Renal pelvis (tissue), 4 donors: ENCODE results near the gene STEEP1. TPM values are rescaled to one million over a fixed set of nuclear protein-coding genes. Genes with fewer than 3 reads are reported as not detected.
"Not testable (repeated sequence)": the region's sequence is repeated elsewhere in the genome, so short reads cannot be mapped to it uniquely, and the experiment has no call there.

ENCODE experiments used
- DNase-seq: peaks from one replicate; pipeline ENCODE4 v3.0.0-alpha.2; 2013
- polyA plus RNA-seq, 3 donors: library from polyadenylated mRNA; unstranded; fragments of 120-200 nt; gene quantifications; one replicate each; pipeline ENCODE4 v1.2.1, GENCODE V29; 2013; ENCODE audit not compliant: insufficient read length in 3 of 3

The STEEP1 gene
- polyA plus RNA-seq, 3 donors, result 27.5 to 33.7 (median 32.7) TPM

GRCh38 chrX:119541188-119541587 lies 24.0 kb downstream of the STEEP1 start:
- no peak for DNase-seq

GRCh38 chrX:119539872-119540271 lies 25.3 kb downstream of the STEEP1 start:
- DNase-seq, result no peak

- DNase-seq, result no peak
Observed at GRCh38 chrX:119537487-119537886, 27.7 kb downstream of the STEEP1 start.

- peak; percentile 14 for DNase-seq
Observed at GRCh38 chrX:119529345-119530276, 35.6 kb downstream of the STEEP1 start.

GRCh38 chrX:119523664-119524184 lies 41.5 kb downstream of the STEEP1 start:
- DNase-seq, result no peak

- DNase-seq, result no peak
Observed at GRCh38 chrX:119521246-119521645, 44.0 kb downstream of the STEEP1 start.

GRCh38 chrX:119518371-119518770 lies 46.8 kb downstream of the STEEP1 start:
- DNase-seq, result no peak

- DNase-seq, result peak; percentile 41
Observed at GRCh38 chrX:119516157-119516702, 49.0 kb downstream of the STEEP1 start.

GRCh38 chrX:119512146-119512800 lies 52.9 kb downstream of the STEEP1 start:
- DNase-seq, result peak; percentile 45

GRCh38 chrX:119507206-119507605 lies 58.0 kb downstream of the STEEP1 start:
- DNase-seq, result no peak

- DNase-seq, result no peak
Observed at GRCh38 chrX:119505945-119506344, 59.3 kb downstream of the STEEP1 start.

- not testable (repeated sequence) for DNase-seq
Observed at GRCh38 chrX:119505145-119505544, 60.1 kb downstream of the STEEP1 start.

GRCh38 chrX:119503484-119503861 lies 61.7 kb downstream of the STEEP1 start:
- DNase-seq, result no peak

- DNase-seq, result no peak
Observed at GRCh38 chrX:119502727-119503483, 62.3 kb downstream of the STEEP1 start.

- no peak for DNase-seq
Observed at GRCh38 chrX:119501511-119502148, 63.6 kb downstream of the STEEP1 start.

GRCh38 chrX:119500061-119500800 lies 65.0 kb downstream of the STEEP1 start:
- no peak for DNase-seq

- no peak for DNase-seq
Observed at GRCh38 chrX:119497185-119497584, 68.0 kb downstream of the STEEP1 start.

GRCh38 chrX:119495734-119496726 lies 69.2 kb downstream of the STEEP1 start:
- no peak for DNase-seq

- not testable (repeated sequence) for DNase-seq
Observed at GRCh38 chrX:119493851-119494495, 71.2 kb downstream of the STEEP1 start.
